GM12891 (cell line): ENCODE data around the gene MGAT3.
"Not testable (repeated sequence)": the region's sequence is repeated elsewhere in the genome, so short reads cannot be mapped to it uniquely, and the experiment has no call there.

Source experiments
- DNase-seq: peaks from one replicate; pipeline ENCODE4 v3.0.0; 2011; ENCODE audit warnings: low spot score; ENCODE audit not compliant: insufficient read length
- FAIRE-seq: peaks from 2 replicates; lab custom pipeline; 2011; peaks lifted over from hg19 to GRCh38; lab: Jason Lieb, UNC
- PAX5 ChIP-seq: IDR thresholded peaks from 2 replicates; pipeline ENCODE4 v1.6.1; 2011; ENCODE audit warnings: low read length, moderate library complexity, mild to moderate bottlenecking; ENCODE audit not compliant: insufficient read depth, severe bottlenecking
- POLR2A ChIP-seq: IDR thresholded peaks from 2 replicates; pipeline ENCODE4 v1.6.1; 2011; ENCODE audit warnings: low read depth, low read length, control low read depth
- POLR2AphosphoS5 ChIP-seq: IDR thresholded peaks from 2 replicates; pipeline ENCODE4 v1.6.1; 2011; ENCODE audit warnings: low read depth, low read length, control low read depth
- POU2F2 ChIP-seq: IDR thresholded peaks from 2 replicates; pipeline ENCODE4 v1.6.1; 2011; ENCODE audit warnings: low read depth, mild to moderate bottlenecking, control low read depth, low read length, moderate library complexity
- SPI1 ChIP-seq: IDR thresholded peaks from 2 replicates; pipeline ENCODE4 v1.6.1; 2011; ENCODE audit warnings: low read depth, low read length, control low read depth
- TAF1 ChIP-seq: IDR thresholded peaks from 2 replicates; pipeline ENCODE4 v1.6.1; 2011; ENCODE audit warnings: low read depth, low read length, control low read depth

The MGAT3 gene

GRCh38 chr22:39518996-39519680 is 62.3 kb downstream of the MGAT3 start:
- FAIRE-seq (peak; percentile 64), DNase-seq (no peak)
- TF ChIP-seq POU2F2 (no peak), SPI1 (no peak), PAX5 (no peak), POLR2AphosphoS5 (no peak; the same call in 1 of the 2 replicates), POLR2A (no peak; the same call in 1 of the 2 replicates), TAF1 (no peak)

GRCh38 chr22:39519681-39520225 is 62.9 kb downstream of the MGAT3 start:
- FAIRE-seq: peak; percentile 97
- peak; percentile 97 for DNase-seq
- TF ChIP-seq POU2F2 (no peak; the same call in 1 of the 2 replicates), POLR2AphosphoS5 (peak; percentile 90), TAF1 (peak; percentile 60), PAX5 (no peak), POLR2A (peak; percentile 74), SPI1 (no peak)

- DNase-seq (no peak), FAIRE-seq (no peak)
These were observed 63.7 kb downstream of the MGAT3 start, which contains the start of gene ATF4 for GRCh38 chr22:39520226-39521105. Gene ATF4 (plus strand): TSS chr22:39520562. CDS start chr22:39521446, 884 bp downstream.

GRCh38 chr22:39521106-39521885 is 64.5 kb downstream of the MGAT3 start:
- peak; percentile 59; the same call in 1 of the 2 replicates for TF ChIP-seq POU2F2
- TF ChIP-seq POLR2AphosphoS5: peak; percentile 28; the same call in 1 of the 2 replicates
- TF ChIP-seq POLR2A: peak; percentile 36; the same call in 1 of the 2 replicates
- TF ChIP-seq TAF1: peak; percentile 36; the same call in 1 of the 2 replicates
- DNase-seq: not testable (repeated sequence)
- peak; percentile 66 for FAIRE-seq

More at GRCh38 chr22:39520226-39521105, 63.7 kb downstream of the MGAT3 start, which contains the start of gene ATF4:
- peak; percentile 99 for TF ChIP-seq POLR2A
- TF ChIP-seq SPI1: no peak
- peak; percentile 99 for TF ChIP-seq POLR2AphosphoS5
- no peak for TF ChIP-seq PAX5
- TF ChIP-seq POU2F2: peak; percentile 86
- peak; percentile 99 for TF ChIP-seq TAF1

GRCh38 chr22:39522091-39522490 is 65.3 kb downstream of the MGAT3 start:
- peak; percentile 33 for FAIRE-seq
- not testable (repeated sequence) for DNase-seq

- DNase-seq (no peak), FAIRE-seq (peak; percentile 38)
- TF ChIP-seq POLR2A (peak; percentile 98), POLR2AphosphoS5 (peak; percentile 98), PAX5 (no peak), TAF1 (0 out of 2 replicates have a peak, but pooled peaks have one; percentile 55), POU2F2 (peak; percentile 87)
These were observed 65.9 kb downstream of the MGAT3 start for GRCh38 chr22:39522567-39523300.

- FAIRE-seq (no peak), DNase-seq (no peak)
- TF ChIP-seq TAF1 (0 out of 2 replicates have a peak, but pooled peaks have one; percentile 44), POLR2AphosphoS5 (peak; percentile 94), PAX5 (no peak), SPI1 (no peak), POU2F2 (0 out of 2 replicates have a peak, but pooled peaks have one; percentile 9), POLR2A (peak; percentile 81)
These were observed 67.4 kb downstream of the MGAT3 start for GRCh38 chr22:39524089-39524752.

GRCh38 chr22:39524753-39525657 is 68.2 kb downstream of the MGAT3 start:
- FAIRE-seq (no peak), DNase-seq (no peak)
- TF ChIP-seq POLR2A (no peak; the same call in 1 of the 2 replicates), POU2F2 (no peak), TAF1 (no peak), POLR2AphosphoS5 (no peak), PAX5 (no peak), SPI1 (no peak)
